PC-9 (cell line): Measurements from ENCODE around the gene KCNG4.

Experiments
- EZH2 ChIP-seq: fragments of 200-600 bp; sonication (generic); IDR thresholded peaks from 2 replicates; pipeline ENCODE4 v1.8.0; 2017; ENCODE audit warnings: antibody characterized with exemption, low read depth
- TF ChIP-seq, protein P1 (sequence below): fragments of 200-600 bp; sonication (generic); conservative IDR thresholded peaks from 2 replicates; pipeline ENCODE4 v1.6.1; 2017; ENCODE audit warnings: mixed run types, antibody characterized with exemption, mild to moderate bottlenecking, moderate library complexity

DNA sequence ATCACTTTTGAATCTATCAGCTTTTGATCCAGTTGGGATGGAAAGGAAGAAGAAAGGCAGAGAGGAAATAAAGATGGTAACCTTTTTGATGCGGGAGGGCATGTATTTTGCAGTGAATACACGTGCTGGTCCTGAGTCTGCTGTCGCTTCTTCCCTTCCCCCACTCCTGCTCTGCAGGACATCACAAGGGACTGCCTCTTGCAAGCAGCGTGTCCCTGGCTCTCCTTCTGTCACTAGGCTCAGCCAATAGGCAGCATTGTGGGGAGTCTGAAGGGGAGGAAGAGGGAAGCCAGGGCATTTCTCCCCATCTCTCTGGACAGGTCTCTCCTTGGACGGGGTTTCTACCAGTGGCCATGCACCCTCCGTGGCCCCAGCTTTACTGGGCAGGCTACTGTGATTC lies 39.2 kb upstream of the KCNG4 start:
- TF ChIP-seq, protein P1, sequence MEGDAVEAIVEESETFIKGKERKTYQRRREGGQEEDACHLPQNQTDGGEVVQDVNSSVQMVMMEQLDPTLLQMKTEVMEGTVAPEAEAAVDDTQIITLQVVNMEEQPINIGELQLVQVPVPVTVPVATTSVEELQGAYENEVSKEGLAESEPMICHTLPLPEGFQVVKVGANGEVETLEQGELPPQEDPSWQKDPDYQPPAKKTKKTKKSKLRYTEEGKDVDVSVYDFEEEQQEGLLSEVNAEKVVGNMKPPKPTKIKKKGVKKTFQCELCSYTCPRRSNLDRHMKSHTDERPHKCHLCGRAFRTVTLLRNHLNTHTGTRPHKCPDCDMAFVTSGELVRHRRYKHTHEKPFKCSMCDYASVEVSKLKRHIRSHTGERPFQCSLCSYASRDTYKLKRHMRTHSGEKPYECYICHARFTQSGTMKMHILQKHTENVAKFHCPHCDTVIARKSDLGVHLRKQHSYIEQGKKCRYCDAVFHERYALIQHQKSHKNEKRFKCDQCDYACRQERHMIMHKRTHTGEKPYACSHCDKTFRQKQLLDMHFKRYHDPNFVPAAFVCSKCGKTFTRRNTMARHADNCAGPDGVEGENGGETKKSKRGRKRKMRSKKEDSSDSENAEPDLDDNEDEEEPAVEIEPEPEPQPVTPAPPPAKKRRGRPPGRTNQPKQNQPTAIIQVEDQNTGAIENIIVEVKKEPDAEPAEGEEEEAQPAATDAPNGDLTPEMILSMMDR: no peak
- TF ChIP-seq EZH2: no peak
